ENCODE measurements around the gene ITGAD.

Gene ITGAD

GRCh38 chr16:31365131-31365865 lies 27.8 kb upstream of the ITGAD start:
- peak in 1 of 2 donors; percentile 42 for DNase-seq

GRCh38 chr16:31367853-31368252 lies 25.3 kb upstream of the ITGAD start:
- peak in 1 of 2 donors; percentile 51 for DNase-seq

GRCh38 chr16:31371008-31371407 lies 22.1 kb upstream of the ITGAD start:
- DNase-seq: no peak

- no peak for DNase-seq
Observed at GRCh38 chr16:31371619-31372484, 21.3 kb upstream of the ITGAD start.

GRCh38 chr16:31373235-31373634 lies 19.9 kb upstream of the ITGAD start:
- DNase-seq: no peak

GRCh38 chr16:31375231-31375630 lies 17.9 kb upstream of the ITGAD start:
- no peak for DNase-seq

- no peak for DNase-seq
Observed at GRCh38 chr16:31376705-31377104, 16.4 kb upstream of the ITGAD start.

GRCh38 chr16:31377210-31377903 lies 15.8 kb upstream of the ITGAD start:
- DNase-seq: peak in 1 of 2 donors; percentile 16

GRCh38 chr16:31380201-31380600 lies 12.9 kb upstream of the ITGAD start:
- DNase-seq: no peak

GRCh38 chr16:31382485-31383161 lies 10.5 kb upstream of the ITGAD start:
- DNase-seq: peak; percentile 65 to 66

- DNase-seq: no peak
Observed at GRCh38 chr16:31385680-31386079, 7.5 kb upstream of the ITGAD start.

- DNase-seq: peak; percentile 15 to 49
Observed at GRCh38 chr16:31386157-31386984, 6.8 kb upstream of the ITGAD start.

GRCh38 chr16:31388535-31388934 lies 4.6 kb upstream of the ITGAD start:
- no peak for DNase-seq

- no peak for DNase-seq
Observed at GRCh38 chr16:31390504-31391041, 2.6 kb upstream of the ITGAD start.

GRCh38 chr16:31395647-31396046 lies 2.5 kb downstream of the ITGAD start:
- DNase-seq: no peak

- no peak for DNase-seq
Observed at GRCh38 chr16:31397096-31397660, 4.0 kb downstream of the ITGAD start.

- no peak for DNase-seq
Observed at GRCh38 chr16:31397701-31398100, 4.6 kb downstream of the ITGAD start.

GRCh38 chr16:31400191-31400590 lies 7.1 kb downstream of the ITGAD start:
- DNase-seq: peak; percentile 23 to 39

- DNase-seq: no peak
Observed at GRCh38 chr16:31401436-31401835, 8.3 kb downstream of the ITGAD start.

GRCh38 chr16:31402687-31403086 lies 9.6 kb downstream of the ITGAD start:
- no peak for DNase-seq

Data from CD4-positive, alpha-beta T cell treated with Interleukin-1 beta for 1 hour (primary cell).